Natural killer cell treated with Interleukin-12 subunit alpha and Interleukin-12 subunit beta and Interleukin-15 and Interleukin-18, amount 100 ng/mL, for 72 hours (primary cell): ENCODE measurements around the gene HRH3. TPM values are rescaled to one million over a fixed set of nuclear protein-coding genes. Genes with fewer than 3 reads are reported as not detected.

ENCODE experiments used
- ATAC-seq, 2 donors: fragments of 150-1000 bp; cut with Tn5 transposase in 1 of 2; sonication (Bioruptor Pico), chemical (Tn5 transposase) in 1 of 2; 2 replicates each; pipeline ENCODE4 v1.10.0; 2021
- DNase-seq: peaks from one replicate; pipeline ENCODE4 v3.0.0; 2022; ENCODE audit warnings: low spot score
- H3K27ac Mint-ChIP-seq, 2 donors: 1 replicate in 1 of 2; 2 replicates in 1 of 2; pipeline ENCODE4 v1.8.0; 2022; ENCODE audit warnings: mixed read lengths in 2 of 2, mild to moderate bottlenecking in 1 of 2, moderate library complexity in 1 of 2
- H3K27me3 Mint-ChIP-seq, 2 donors: 1 replicate in 1 of 2; 2 replicates in 1 of 2; pipeline ENCODE4 v1.8.0; 2022; ENCODE audit warnings: mixed read lengths in 2 of 2
- H3K36me3 Mint-ChIP-seq: one replicate; pipeline ENCODE4 v1.8.0; 2022; ENCODE audit warnings: mixed read lengths
- H3K4me1 Mint-ChIP-seq, 2 donors: 1 replicate in 1 of 2; 2 replicates in 1 of 2; pipeline ENCODE4 v1.8.0; 2022; ENCODE audit warnings: low read depth in 2 of 2, mixed read lengths in 2 of 2, mild to moderate bottlenecking in 1 of 2
- H3K4me3 Mint-ChIP-seq: one replicate; pipeline ENCODE4 v1.8.0; 2022; ENCODE audit warnings: mixed read lengths
- H3K9me3 Mint-ChIP-seq: 2 replicates; pipeline ENCODE4 v1.8.0; 2022; ENCODE audit warnings: mixed read lengths
- total RNA-seq, 2 donors: library from RNA; stranded (reverse); gene quantifications; one replicate each; pipeline ENCODE4 v1.2.3, GENCODE V29; 2022

The HRH3 gene
- total RNA-seq, 2 donors from 2014 or later = not detected

GRCh38 chr20:62254021-62254724, 34.1 kb upstream of the HRH3 start:
- Mint-ChIP-seq H3K4me3 (no peak overlapping the region), H3K27ac (no peak overlapping the region), H3K4me1 (peaks cover 11 to 34% of the 10 kb centered on the region in 2 donors), H3K9me3 (no peaks in the 10 kb centered on the region), H3K36me3 (no peaks in the 10 kb centered on the region), H3K27me3 (no peaks in the 10 kb centered on the region)
- ATAC-seq (no peak), DNase-seq (no peak)

DNA sequence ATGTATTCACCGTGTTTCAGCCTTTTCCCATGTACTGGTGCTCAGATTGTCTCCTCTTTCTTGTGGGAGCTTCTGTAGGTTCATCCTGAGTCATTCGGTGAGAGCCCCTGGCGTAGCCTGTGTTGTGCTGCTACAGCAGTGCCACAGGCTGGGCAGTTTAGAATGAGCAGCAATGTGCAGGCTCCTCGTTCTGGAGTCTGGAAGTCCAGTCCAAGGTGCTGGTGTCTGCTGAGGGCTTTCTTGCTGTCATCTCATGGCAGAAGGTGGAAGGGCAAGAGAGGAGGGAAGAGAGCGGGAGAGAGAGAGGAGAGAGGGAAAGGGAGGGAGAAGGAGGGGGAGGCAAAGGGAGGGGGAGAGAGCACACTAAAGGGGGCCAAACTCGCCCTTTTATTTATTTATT, 33.3 kb upstream of the HRH3 start:
- ATAC-seq (no peak), DNase-seq (no peak)
- H3K9me3 Mint-ChIP-seq = no peaks in the 10 kb centered on the region
- no peak overlapping the region for H3K27ac Mint-ChIP-seq
- peaks cover 11 to 31% of the 10 kb centered on the region in 2 donors for H3K4me1 Mint-ChIP-seq
- H3K4me3 Mint-ChIP-seq = no peak overlapping the region
- no peaks in the 10 kb centered on the region for H3K27me3 Mint-ChIP-seq
- no peaks in the 10 kb centered on the region for H3K36me3 Mint-ChIP-seq

- Mint-ChIP-seq H3K27me3 (no peaks in the 10 kb centered on the region), H3K27ac (no peak overlapping the region), H3K4me3 (no peak overlapping the region), H3K9me3 (no peaks in the 10 kb centered on the region), H3K4me1 (peaks cover 11 to 31% of the 10 kb centered on the region in 2 donors), H3K36me3 (no peaks in the 10 kb centered on the region)
- peak; percentile 59 for DNase-seq
- no peak for ATAC-seq
These were observed 32.4 kb upstream of the HRH3 start for GRCh38 chr20:62252342-62252966.

- no peak for ATAC-seq
These were observed 28.9 kb upstream of the HRH3 start for GRCh38 chr20:62248890-62249560.

GRCh38 chr20:62246872-62247652, 27.0 kb upstream of the HRH3 start:
- peak overlapping the region; percentile 52 for H3K4me3 Mint-ChIP-seq
- no peaks in the 10 kb centered on the region for H3K27me3 Mint-ChIP-seq
- DNase-seq (no peak), ATAC-seq (no peak)
- peaks cover 38 to 46% of the 10 kb centered on the region in 2 donors for H3K4me1 Mint-ChIP-seq
- H3K36me3 Mint-ChIP-seq = no peaks in the 10 kb centered on the region
- peak overlapping the region in 1 of 2 donors; percentile 37 for H3K27ac Mint-ChIP-seq
- no peaks in the 10 kb centered on the region for H3K9me3 Mint-ChIP-seq

More at GRCh38 chr20:62248890-62249560, 28.9 kb upstream of the HRH3 start:
- no peaks in the 10 kb centered on the region for H3K9me3 Mint-ChIP-seq
- no peak overlapping the region for H3K4me3 Mint-ChIP-seq
- H3K4me1 Mint-ChIP-seq = peaks cover 35 to 51% of the 10 kb centered on the region in 2 donors
- no peak overlapping the region for H3K27ac Mint-ChIP-seq
- no peaks in the 10 kb centered on the region for H3K27me3 Mint-ChIP-seq
- no peaks in the 10 kb centered on the region for H3K36me3 Mint-ChIP-seq
- no peak for DNase-seq

GRCh38 chr20:62246431-62246830, 26.4 kb upstream of the HRH3 start:
- Mint-ChIP-seq H3K4me3 (peak overlapping the region; percentile 52), H3K27ac (peak overlapping the region in 1 of 2 donors; percentile 37), H3K36me3 (no peaks in the 10 kb centered on the region), H3K9me3 (no peaks in the 10 kb centered on the region), H3K4me1 (peaks cover 45 to 49% of the 10 kb centered on the region in 2 donors), H3K27me3 (no peaks in the 10 kb centered on the region)
- ATAC-seq (peak in 1 of 2 donors; percentile 5), DNase-seq (no peak)

GRCh38 chr20:62245911-62246280, 25.8 kb upstream of the HRH3 start:
- no peak for DNase-seq
- no peaks in the 10 kb centered on the region for H3K9me3 Mint-ChIP-seq
- H3K4me1 Mint-ChIP-seq = peaks cover 47 to 50% of the 10 kb centered on the region in 2 donors
- no peak overlapping the region for H3K27ac Mint-ChIP-seq
- H3K4me3 Mint-ChIP-seq = peak overlapping the region; percentile 52
- H3K36me3 Mint-ChIP-seq = no peaks in the 10 kb centered on the region
- peak in 1 of 2 donors; percentile 10 for ATAC-seq
- no peaks in the 10 kb centered on the region for H3K27me3 Mint-ChIP-seq

DNA sequence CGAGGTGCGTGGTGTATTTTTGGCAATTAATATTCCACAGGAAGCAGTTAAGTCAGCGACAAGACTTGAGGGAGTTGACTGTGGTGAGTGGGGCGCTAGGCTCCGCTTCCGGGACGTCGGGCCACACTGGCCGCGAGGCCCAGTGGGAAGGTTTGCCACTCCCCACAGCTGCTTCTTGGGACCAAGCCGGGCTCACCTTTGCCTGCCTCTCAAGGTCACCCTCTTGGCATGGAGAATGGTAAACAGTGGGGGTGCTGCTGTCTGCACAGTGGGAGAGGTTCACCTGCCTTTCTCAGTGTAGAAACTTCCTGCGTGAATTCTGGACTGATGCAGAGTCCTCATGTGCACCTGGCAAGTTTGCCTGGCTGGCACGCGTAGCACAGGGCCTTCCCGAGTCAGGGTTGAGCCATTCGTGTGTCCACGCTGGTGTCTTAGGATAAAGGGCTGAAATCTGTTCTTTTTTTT, 24.6 kb upstream of the HRH3 start:
- H3K36me3 Mint-ChIP-seq = no peaks in the 10 kb centered on the region

DNA sequence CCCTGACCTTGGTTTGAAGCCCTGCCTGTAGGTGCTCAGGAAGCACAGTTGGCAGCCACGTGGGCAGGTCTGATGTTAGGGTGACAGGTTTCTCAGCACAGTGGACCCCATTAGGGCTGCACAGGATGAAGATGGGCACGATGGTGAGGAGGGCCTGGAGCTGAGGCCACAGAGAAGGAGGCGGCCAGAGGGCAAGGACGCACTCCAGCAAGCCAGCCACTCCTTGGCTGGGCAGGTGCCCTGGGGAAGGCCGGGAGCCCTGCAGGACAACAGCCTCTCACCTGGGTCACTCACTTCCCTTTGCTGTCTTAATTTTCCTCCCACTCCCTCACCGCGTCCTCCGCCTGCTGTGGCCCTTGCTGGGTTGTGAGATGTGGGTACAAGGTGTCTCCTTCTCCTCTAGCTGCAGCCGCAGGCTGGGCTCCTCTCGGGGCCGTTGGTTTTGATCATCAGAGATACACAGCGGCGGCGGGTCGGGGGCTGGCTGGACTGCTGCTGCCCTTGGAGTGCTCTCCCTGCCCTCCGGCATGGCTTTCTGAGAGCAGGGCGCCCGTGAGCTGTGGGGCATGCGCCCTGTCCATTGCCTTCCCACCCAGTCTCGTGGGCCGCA, 23.9 kb upstream of the HRH3 start:
- peaks cover 48 to 50% of the 10 kb centered on the region in 2 donors for H3K4me1 Mint-ChIP-seq
- H3K4me3 Mint-ChIP-seq = peak overlapping the region; percentile 33
- H3K27ac Mint-ChIP-seq = peak overlapping the region; percentile 17 to 58
- H3K9me3 Mint-ChIP-seq = no peaks in the 10 kb centered on the region
- no peaks in the 10 kb centered on the region for H3K27me3 Mint-ChIP-seq
- ATAC-seq (peak; percentile 4 to 17), DNase-seq (no peak)
- H3K36me3 Mint-ChIP-seq = no peaks in the 10 kb centered on the region

More for the DNA sequence above, 24.6 kb upstream of the HRH3 start:
- peaks cover 48 to 50% of the 10 kb centered on the region in 2 donors for H3K4me1 Mint-ChIP-seq
- H3K27me3 Mint-ChIP-seq = no peaks in the 10 kb centered on the region
- H3K4me3 Mint-ChIP-seq = peak overlapping the region; percentile 33
- H3K9me3 Mint-ChIP-seq = no peaks in the 10 kb centered on the region
- DNase-seq (no peak), ATAC-seq (peak; percentile 68 to 82)
- peak overlapping the region; percentile 17 to 58 for H3K27ac Mint-ChIP-seq

GRCh38 chr20:62243106-62243505, 23.0 kb upstream of the HRH3 start:
- H3K4me3 Mint-ChIP-seq = no peak overlapping the region
- no peak overlapping the region for H3K27ac Mint-ChIP-seq
- H3K36me3 Mint-ChIP-seq = no peaks in the 10 kb centered on the region
- H3K9me3 Mint-ChIP-seq = no peaks in the 10 kb centered on the region
- no peak for DNase-seq
- peaks cover 49 to 51% of the 10 kb centered on the region in 2 donors for H3K4me1 Mint-ChIP-seq
- no peaks in the 10 kb centered on the region for H3K27me3 Mint-ChIP-seq
- ATAC-seq = no peak

- H3K4me1 Mint-ChIP-seq = peaks cover 51 to 55% of the 10 kb centered on the region in 2 donors
- H3K36me3 Mint-ChIP-seq = no peaks in the 10 kb centered on the region
- DNase-seq (no peak), ATAC-seq (no peak)
- no peak overlapping the region for H3K4me3 Mint-ChIP-seq
- H3K27me3 Mint-ChIP-seq = no peaks in the 10 kb centered on the region
- no peaks in the 10 kb centered on the region for H3K9me3 Mint-ChIP-seq
- H3K27ac Mint-ChIP-seq = peak overlapping the region in 1 of 2 donors; percentile 28
These were observed 22.1 kb upstream of the HRH3 start for GRCh38 chr20:62242176-62242575.

GRCh38 chr20:62241506-62241905, 21.4 kb upstream of the HRH3 start:
- no peak for ATAC-seq
- Mint-ChIP-seq H3K4me3 (no peak overlapping the region), H3K36me3 (no peaks in the 10 kb centered on the region), H3K27me3 (no peaks in the 10 kb centered on the region), H3K9me3 (no peaks in the 10 kb centered on the region), H3K4me1 (peaks cover 45 to 48% of the 10 kb centered on the region in 2 donors), H3K27ac (peak overlapping the region in 1 of 2 donors; percentile 28)
- DNase-seq = no peak
